Right cardiac atrium (tissue), 5 donors: ENCODE results near the gene CCSER1. TPM values are rescaled to one million over a fixed set of nuclear protein-coding genes. Genes with fewer than 3 reads are reported as not detected.
"Not testable (repeated sequence)": the region's sequence is repeated elsewhere in the genome, so short reads cannot be mapped to it uniquely, and the experiment has no call there.

Source experiments
- ATAC-seq, 2 donors: fragments of 200-7000 bp; cut with Tn5 transposase; one replicate each; pipeline versions ENCODE4 v1.8.0 to v1.9.1; 2020; ENCODE audit warnings: moderate library complexity in 2 of 2, mild to moderate bottlenecking in 1 of 2
- DNase-seq, 3 donors: peaks; one replicate each; pipeline ENCODE4 v3.0.0-alpha.2; 2020
- H3K27ac ChIP-seq: one replicate; pipeline ENCODE4 v1.5.1; 2013; ENCODE audit warnings: mild to moderate bottlenecking, low read length, control low read depth, moderate library complexity
- H3K27me3 ChIP-seq: one replicate; pipeline ENCODE4 v1.6.1; 2013; ENCODE audit not compliant: control insufficient read depth, insufficient read depth
- H3K4me1 ChIP-seq: one replicate; pipeline ENCODE4 v1.6.1; 2013; ENCODE audit warnings: low read length; ENCODE audit not compliant: control insufficient read depth, insufficient read depth
- H3K4me3 ChIP-seq: one replicate; pipeline ENCODE4 v1.5.1; 2013; ENCODE audit warnings: low read length, control low read depth
- H3K9me3 ChIP-seq: one replicate; pipeline ENCODE4 v1.6.1; 2013; ENCODE audit warnings: low read length; ENCODE audit not compliant: control insufficient read depth
- WGBS: extraction: QIAGEN DNeasy Blood & Tissue Kit; methylation state at CpG from one replicate; pipeline ENCODE4 v1.1.7; 2013; 5-methylcytosine and 5-hydroxymethylcytosine counted together
- intact Hi-C, 4 donors: fragments of 100-400 bp; cut with DNase I; formaldehyde crosslinking; loops; one replicate each; pipeline versions ENCODE4 v1.11.0 to v1.14.0; 2022 to 2023
- polyA plus RNA-seq: library from polyadenylated mRNA; stranded (reverse); fragments of 200-250 nt; gene quantifications from one replicate; pipeline ENCODE4 v1.2.3, GENCODE V29; 2013
- total RNA-seq, 4 donors: library from RNA; stranded (reverse); fragmentation: NEBNext Ultra II Directional; extraction: Animal tissue kit (Norgen Biotek cat#: 25700); gene quantifications; one replicate each; pipeline ENCODE4 v1.2.1, GENCODE V29; 2021
- donor health status: healthy with polysubstance abuse.
- donor health status: DM: no; HTN: yes; CAD: no.
- donor health status: DM: no; HTN: no; CAD: no.
- donor health status: DM: no; HTN: yes; CAD: no; lungs with severe emphysema.
- donor health status: DM: yes; HTN: yes; CAD: no.

The CCSER1 gene
- total and polyA plus RNA-seq, 5 donors: 2.7 to 12.9 (median 10.4) TPM

DNA sequence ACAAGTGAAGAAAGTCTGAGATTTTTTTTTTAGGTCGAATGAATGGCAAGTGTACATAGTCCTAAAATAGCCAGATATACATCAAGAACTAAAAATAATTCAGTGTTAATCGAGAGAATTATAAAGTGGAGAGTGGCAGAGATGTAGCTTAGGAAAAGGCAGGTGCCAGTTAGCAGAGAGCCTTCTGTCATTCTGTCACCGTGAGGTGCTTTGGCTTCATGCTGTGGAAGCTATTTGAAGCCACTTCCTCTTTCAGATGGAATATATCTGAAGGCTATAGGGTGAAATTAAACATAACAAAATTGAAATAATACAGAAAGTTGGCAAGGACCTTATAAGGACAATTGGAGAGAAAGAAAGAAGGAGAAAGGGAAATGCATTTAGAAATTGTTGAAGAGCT lies 756.3 kb downstream of the CCSER1 start:
- Histone ChIP-seq H3K4me1 (no peaks in the 10 kb centered on the region), H3K4me3 (no peak overlapping the region), H3K27ac (no peak overlapping the region), H3K27me3 (no peaks in the 10 kb centered on the region), H3K9me3 (no peaks in the 10 kb centered on the region)
- ATAC-seq: no peak
- intact Hi-C loops: no loop called here
- no peak for DNase-seq
- 56% methylated on average over 3 of the region's 3 CpGs for WGBS

DNA sequence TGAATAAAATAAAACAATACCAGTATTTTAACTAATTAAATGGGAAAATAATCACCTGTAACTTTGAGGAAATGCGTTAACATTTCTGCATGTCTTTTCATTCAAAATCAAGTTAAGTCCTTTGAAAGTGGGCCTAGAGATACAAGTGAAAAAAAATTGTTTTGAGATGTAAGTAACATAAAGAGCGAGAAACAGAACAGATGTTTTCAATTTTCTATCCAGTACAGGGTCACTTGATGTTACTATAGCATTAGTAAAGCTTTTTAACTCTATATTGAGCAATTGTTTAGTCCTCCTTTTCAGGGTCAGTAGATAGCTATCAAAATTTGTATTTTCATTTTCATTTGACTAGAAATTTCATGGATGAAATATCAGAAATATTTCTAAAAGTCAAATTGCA lies 761.4 kb downstream of the CCSER1 start:
- WGBS: 74% methylated on average over 2 of the region's 2 CpGs
- no peaks in the 10 kb centered on the region for H3K9me3 ChIP-seq
- H3K27me3 ChIP-seq: no peaks in the 10 kb centered on the region
- H3K4me3 ChIP-seq: no peak overlapping the region
- intact Hi-C loops: no loop called here
- H3K27ac ChIP-seq: no peak overlapping the region
- no peak for ATAC-seq
- DNase-seq: no peak
- H3K4me1 ChIP-seq: no peaks in the 10 kb centered on the region

DNA sequence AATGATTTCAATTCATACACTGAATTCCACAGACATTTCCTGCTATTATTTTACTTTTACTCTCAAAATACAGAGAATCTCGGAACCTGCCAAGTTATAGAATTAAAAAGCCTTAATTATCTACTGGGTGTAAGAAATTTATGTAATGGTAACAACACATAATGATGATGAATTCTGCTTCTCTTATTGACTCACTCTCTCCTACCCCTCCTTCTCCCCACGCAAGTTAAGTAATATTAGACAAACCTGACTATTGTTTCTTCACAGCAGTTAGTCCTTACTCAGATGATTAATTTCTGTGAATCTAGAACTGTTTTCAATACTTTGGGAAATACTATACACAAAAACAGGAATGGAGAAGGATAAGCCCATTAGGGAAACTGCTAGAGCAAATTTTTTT lies 762.0 kb downstream of the CCSER1 start:
- no peaks in the 10 kb centered on the region for H3K27me3 ChIP-seq
- ATAC-seq (no peak), DNase-seq (no peak)
- H3K4me3 ChIP-seq: no peak overlapping the region
- no peaks in the 10 kb centered on the region for H3K4me1 ChIP-seq
- no peak overlapping the region for H3K27ac ChIP-seq
- WGBS: 66% methylated on average over 2 of the region's 2 CpGs
- H3K9me3 ChIP-seq: no peaks in the 10 kb centered on the region
- intact Hi-C loops: no loop called here

DNA sequence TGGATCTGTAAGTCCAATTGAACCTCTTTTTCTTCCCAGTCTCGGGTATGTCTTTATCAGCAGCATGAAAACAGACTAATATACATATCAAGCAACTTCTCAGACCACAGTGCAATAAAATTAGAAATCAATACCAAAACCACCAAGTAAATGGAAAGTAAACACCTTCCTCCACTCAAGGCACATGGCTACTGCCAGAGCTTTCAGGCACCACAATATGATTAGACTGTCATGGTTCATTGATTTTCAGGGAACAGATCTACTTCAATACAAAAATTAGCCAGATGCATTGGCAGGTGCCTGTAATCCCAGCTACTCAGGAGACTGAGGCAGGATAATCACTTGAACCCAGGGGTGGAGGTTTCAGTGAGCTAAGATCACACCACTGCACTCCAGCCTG lies 776.2 kb downstream of the CCSER1 start:
- H3K4me3 ChIP-seq, H3K27me3 ChIP-seq, DNase-seq, H3K9me3 ChIP-seq, H3K27ac ChIP-seq, intact Hi-C loops, H3K4me1 ChIP-seq, ATAC-seq: not testable (repeated sequence)
- 81% methylated on average over 1 of the region's 1 CpG for WGBS

DNA sequence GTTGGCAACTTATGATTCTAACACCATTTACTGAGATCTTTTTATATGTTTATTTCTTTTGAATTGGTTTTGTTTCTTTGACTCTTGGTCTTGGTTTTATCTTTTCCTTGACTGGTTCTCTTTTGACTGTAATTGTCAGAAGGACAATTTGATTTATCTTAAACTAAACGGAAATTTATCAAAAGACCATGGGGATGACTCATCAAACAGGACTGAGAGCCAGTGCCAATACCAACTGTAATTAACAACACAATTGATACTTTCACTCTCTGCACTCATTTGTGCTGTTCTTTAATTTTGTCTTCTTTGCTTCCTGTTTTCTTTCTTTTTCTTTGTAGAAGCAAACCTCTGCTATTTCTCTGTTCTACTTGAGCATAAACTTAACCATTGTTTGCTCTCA lies 776.8 kb downstream of the CCSER1 start:
- H3K9me3 ChIP-seq: no peaks in the 10 kb centered on the region
- no peaks in the 10 kb centered on the region for H3K27me3 ChIP-seq
- no peak overlapping the region for H3K27ac ChIP-seq
- no peaks in the 10 kb centered on the region for H3K4me1 ChIP-seq
- 25% methylated on average over 1 of the region's 1 CpG for WGBS
- ATAC-seq (no peak), DNase-seq (no peak)
- intact Hi-C loops: no loop called here
- no peak overlapping the region for H3K4me3 ChIP-seq

DNA sequence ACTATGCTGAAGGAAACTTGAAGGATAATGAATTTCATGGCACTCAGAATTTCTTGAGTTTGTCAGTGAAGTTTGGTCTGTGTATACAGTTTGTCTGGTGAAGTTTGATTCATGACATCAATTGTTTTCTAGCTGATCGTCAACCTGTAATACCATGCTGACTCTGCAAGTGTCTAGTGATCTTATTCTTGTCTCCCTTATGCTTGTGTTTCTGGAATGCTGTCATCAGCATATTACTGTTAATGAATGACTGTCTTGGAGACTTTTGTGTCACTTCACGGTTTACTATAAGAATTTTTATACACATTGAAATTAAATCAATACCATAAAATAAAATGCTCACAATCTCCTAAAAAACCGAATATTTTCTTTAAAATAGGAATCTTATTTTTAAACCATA lies 779.0 kb downstream of the CCSER1 start:
- Histone ChIP-seq H3K27ac (no peak overlapping the region), H3K4me1 (no peaks in the 10 kb centered on the region), H3K4me3 (no peak overlapping the region), H3K9me3 (no peaks in the 10 kb centered on the region), H3K27me3 (no peaks in the 10 kb centered on the region)
- ATAC-seq (no peak), DNase-seq (no peak)
- WGBS: 48% methylated on average over 3 of the region's 3 CpGs
- intact Hi-C loops: no loop called here

DNA sequence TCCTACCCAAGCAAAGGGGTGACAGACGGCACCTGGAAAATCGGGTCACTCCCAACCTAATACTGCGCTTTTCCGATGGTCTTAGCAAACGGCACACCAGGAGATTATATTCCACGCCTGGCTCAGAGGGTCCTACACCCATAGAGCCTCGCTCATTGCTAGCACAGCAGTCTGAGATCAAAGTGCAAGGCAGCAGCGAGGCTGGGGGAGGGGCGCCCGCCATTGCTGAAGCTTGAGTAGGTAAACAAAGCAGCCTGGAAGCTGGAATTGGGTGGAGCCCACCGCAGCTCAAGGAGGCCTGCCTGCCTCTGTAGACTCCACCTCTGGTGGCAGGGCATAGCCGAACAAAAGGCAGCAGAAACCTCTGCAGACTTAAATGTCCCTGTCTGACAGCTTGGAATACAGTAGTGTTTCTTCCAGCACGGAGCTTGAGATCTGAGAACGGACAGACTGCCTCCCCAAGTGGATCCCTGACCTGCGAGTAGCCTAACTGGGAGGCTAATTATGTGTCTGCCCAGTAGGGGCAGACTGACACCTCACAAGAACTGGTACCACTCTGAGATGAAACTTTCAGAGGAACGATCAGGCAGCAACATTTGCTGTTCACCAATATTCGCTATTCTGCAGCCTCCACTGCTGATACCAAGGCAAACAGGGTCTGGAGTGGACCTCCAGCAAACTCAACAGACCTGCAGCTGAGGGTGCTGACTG lies 784.7 kb downstream of the CCSER1 start:
- H3K27ac ChIP-seq, H3K4me3 ChIP-seq, H3K27me3 ChIP-seq, intact Hi-C loops, ATAC-seq, H3K9me3 ChIP-seq, H3K4me1 ChIP-seq, DNase-seq: not testable (repeated sequence)
- 91% methylated on average over 17 of the region's 17 CpGs for WGBS

DNA sequence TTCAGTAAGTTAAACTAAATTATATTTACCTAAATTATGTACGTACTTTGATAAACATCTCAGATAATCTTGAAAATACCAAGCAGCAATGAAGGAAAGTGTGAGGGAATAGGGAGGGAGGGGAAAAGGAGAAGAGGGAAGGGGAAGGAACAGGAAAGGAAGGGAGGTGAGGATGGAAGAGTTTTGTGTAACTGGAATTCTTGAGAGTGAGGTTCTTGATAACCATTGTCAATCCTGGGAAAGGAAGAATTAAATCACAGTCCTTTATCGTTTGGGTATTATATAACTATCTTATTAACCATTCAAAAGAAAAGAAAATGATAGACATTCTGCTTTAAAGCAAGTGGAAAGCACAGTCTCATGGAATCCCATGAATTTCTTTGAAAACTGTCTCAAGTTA lies 795.0 kb downstream of the CCSER1 start:
- Histone ChIP-seq H3K27me3 (no peaks in the 10 kb centered on the region), H3K4me3 (no peak overlapping the region), H3K4me1 (no peaks in the 10 kb centered on the region), H3K27ac (no peak overlapping the region), H3K9me3 (no peaks in the 10 kb centered on the region)
- DNase-seq: no peak
- ATAC-seq: no peak
- intact Hi-C loops: no loop called here
- WGBS: 69% methylated on average over 2 of the region's 2 CpGs

DNA sequence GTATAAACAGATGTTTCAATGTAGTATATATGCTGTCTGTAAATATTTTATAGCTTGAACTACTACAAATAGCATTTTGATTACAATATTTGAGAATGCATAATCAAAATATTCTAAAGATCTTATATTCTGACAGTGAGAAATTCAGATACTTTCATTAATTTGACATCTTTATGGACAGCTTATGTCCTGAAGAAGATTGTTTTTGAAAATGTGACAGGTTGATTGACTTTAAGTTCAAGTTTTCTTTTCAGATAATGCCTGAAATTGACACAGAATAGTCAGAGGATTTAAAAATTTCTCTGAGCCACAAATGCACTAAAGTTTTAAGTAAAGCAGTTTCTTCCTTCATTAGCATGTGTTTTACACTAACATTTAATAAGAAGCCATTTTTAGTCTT lies 799.8 kb downstream of the CCSER1 start:
- DNase-seq (no peak), ATAC-seq (no peak)
- Histone ChIP-seq H3K4me3 (no peak overlapping the region), H3K27ac (no peak overlapping the region), H3K27me3 (no peaks in the 10 kb centered on the region), H3K4me1 (no peaks in the 10 kb centered on the region), H3K9me3 (no peaks in the 10 kb centered on the region)
- intact Hi-C loops: no loop called here

DNA sequence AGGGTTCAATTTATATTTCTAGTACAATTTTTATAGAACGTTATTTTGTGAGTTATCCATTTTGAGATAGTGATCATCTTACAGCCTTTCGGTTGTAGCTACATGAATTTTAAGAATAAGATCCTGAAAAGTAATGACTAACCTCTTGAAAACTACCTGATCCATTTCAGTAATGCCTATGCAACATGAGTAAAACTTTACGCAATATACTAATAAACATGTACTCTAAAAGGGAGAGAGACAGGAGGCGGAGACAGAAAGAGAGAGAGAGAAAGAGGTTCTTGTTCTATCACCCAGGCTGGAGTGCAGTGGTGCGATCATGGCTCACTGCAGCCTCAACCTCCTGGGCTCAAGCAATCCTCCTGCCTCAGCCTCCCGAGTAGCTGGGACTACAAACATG lies 816.1 kb downstream of the CCSER1 start:
- no peak for ATAC-seq
- H3K27ac ChIP-seq: no peak overlapping the region
- no peaks in the 10 kb centered on the region for H3K27me3 ChIP-seq
- H3K4me1 ChIP-seq: no peaks in the 10 kb centered on the region
- no peak for DNase-seq
- WGBS: 92% methylated on average over 6 of the region's 6 CpGs
- no peak overlapping the region for H3K4me3 ChIP-seq
- no peaks in the 10 kb centered on the region for H3K9me3 ChIP-seq
- intact Hi-C loops: no loop called here

DNA sequence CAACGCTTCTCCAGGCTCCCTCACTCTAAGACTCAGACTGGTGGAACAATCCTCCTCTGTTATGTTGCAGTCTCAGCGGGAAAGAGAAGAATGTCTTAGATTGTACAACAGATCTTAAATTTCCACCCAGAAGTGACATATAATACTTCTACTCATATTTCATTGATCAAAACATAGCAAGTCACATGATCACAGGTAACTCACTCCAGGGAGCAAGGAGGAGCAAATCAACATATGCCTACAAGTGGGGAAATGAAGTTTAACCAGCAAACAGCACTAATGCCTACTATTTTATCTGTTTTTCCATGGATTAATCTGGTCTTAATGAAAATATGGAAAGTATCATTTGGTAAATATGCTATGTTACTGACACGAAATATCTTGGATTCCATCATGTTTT lies 819.8 kb downstream of the CCSER1 start:
- no peak for ATAC-seq
- no peak overlapping the region for H3K4me3 ChIP-seq
- intact Hi-C loops: no loop called here

DNA sequence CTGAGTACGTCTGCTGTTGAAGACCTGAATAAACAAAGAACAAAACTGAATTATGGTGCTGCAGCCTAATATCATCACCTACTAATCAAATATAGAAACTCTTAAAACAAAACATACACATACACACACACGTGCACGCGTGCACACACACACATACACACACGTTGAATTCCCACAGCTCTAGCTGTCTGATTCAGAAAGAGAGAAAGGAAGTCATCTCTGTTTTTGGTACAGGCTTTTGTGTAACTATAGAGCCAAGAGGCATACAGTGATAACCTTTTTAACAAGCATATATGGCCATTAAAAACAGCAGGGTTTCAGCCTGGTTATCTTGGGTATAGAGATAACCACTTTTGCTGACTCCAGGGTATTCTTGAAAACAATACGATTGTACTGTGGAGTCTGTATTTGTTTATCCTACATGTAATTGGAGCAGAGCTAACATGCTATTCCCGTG lies 823.2 kb downstream of the CCSER1 start:
- no peak overlapping the region for H3K4me3 ChIP-seq
- no peak for DNase-seq
- WGBS: 29% methylated on average over 7 of the region's 7 CpGs
- no peaks in the 10 kb centered on the region for H3K27me3 ChIP-seq
- intact Hi-C loops: no loop called here
- ATAC-seq: no peak
- no peaks in the 10 kb centered on the region for H3K9me3 ChIP-seq
- no peaks in the 10 kb centered on the region for H3K4me1 ChIP-seq
- no peak overlapping the region for H3K27ac ChIP-seq

More for the DNA sequence above, 819.8 kb downstream of the CCSER1 start:
- WGBS: 77% methylated on average over 3 of the region's 3 CpGs
- Histone ChIP-seq H3K9me3 (no peaks in the 10 kb centered on the region), H3K27me3 (no peaks in the 10 kb centered on the region), H3K4me1 (no peaks in the 10 kb centered on the region), H3K27ac (no peak overlapping the region)
- DNase-seq: no peak
